Panc1 (cell line): Measurements from ENCODE around the gene AURKAIP1. TPM values are rescaled to one million over a fixed set of nuclear protein-coding genes. Genes with fewer than 3 reads are reported as not detected.

ENCODE experiments used
- ATAC-seq: fragments of 200-7000 bp; cut with Tn5 transposase; 2 replicates; pipeline ENCODE4 v1.9.1; 2020; ENCODE audit warnings: mild to moderate bottlenecking, moderate library complexity
- BruUV-seq: library from RNA; stranded (reverse); fragments of 400-500 nt; replicated peaks from 2 replicates; lab custom pipeline; 2021; lab: Mats Ljungman, UMichigan
- CTCF ChIA-PET: fragments of 300-600 bp; sonication (Branson Sonifier 250); formaldehyde crosslinking; loops from one replicate; lab custom pipeline; 2022; ENCODE audit warnings: antibody characterized with exemption; lab: Charles Lee
- POLR2A ChIA-PET: fragments of 300-600 bp; sonication (Branson Sonifier 250); formaldehyde crosslinking; loops from one replicate; lab custom pipeline; 2022; ENCODE audit warnings: antibody characterized with exemption; lab: Charles Lee
- DNase-seq: peaks from one replicate; pipeline ENCODE4 v3.0.0-alpha.2; 2010; ENCODE audit warnings: low read depth, low spot score
- H3K27ac ChIP-seq: 2 replicates; pipeline ENCODE4 v1.5.1; 2011; ENCODE audit warnings: mild to moderate bottlenecking, low read length, inconsistent platforms
- H3K27me3 ChIP-seq: fragments of 200-500 bp; sonication (Bioruptor generic); 2 replicates; pipeline ENCODE4 v1.6.0; 2014; ENCODE audit warnings: low read length, inconsistent platforms; ENCODE audit not compliant: control insufficient read depth, insufficient read depth
- H3K36me3 ChIP-seq: fragments of 200-500 bp; sonication (Bioruptor generic); 2 replicates; pipeline ENCODE4 v1.5.1; 2014; ENCODE audit warnings: inconsistent platforms, mild to moderate bottlenecking, low read length, moderate library complexity; ENCODE audit not compliant: control insufficient read depth, insufficient read depth
- H3K4me1 ChIP-seq: 2 replicates; pipeline ENCODE4 v1.5.1; 2011; ENCODE audit warnings: inconsistent platforms, mild to moderate bottlenecking, low read length, moderate library complexity; ENCODE audit not compliant: control insufficient read depth, insufficient read depth
- H3K4me3 ChIP-seq, 2 experiments: 2 replicates each; pipeline ENCODE4 v1.5.1; 2011 to 2012; ENCODE audit warnings: low read depth in 2 of 2, low read length in 2 of 2, mild to moderate bottlenecking in 2 of 2, inconsistent platforms in 1 of 2, moderate library complexity in 1 of 2
- H3K9me3 ChIP-seq: fragments of 200-500 bp; sonication (Bioruptor generic); 2 replicates; pipeline ENCODE4 v1.5.1; 2014; ENCODE audit warnings: low read depth, mild to moderate bottlenecking, inconsistent platforms, low read length, moderate library complexity; ENCODE audit not compliant: control insufficient read depth, insufficient read depth
- POLR2AphosphoS5 ChIP-seq: IDR thresholded peaks from 2 replicates; pipeline ENCODE4 v1.6.1; 2012; ENCODE audit warnings: mild to moderate bottlenecking, low read depth, low read length, moderate library complexity
- REST ChIP-seq, 2 experiments: IDR thresholded peaks; 2 replicates each; pipeline ENCODE4 v1.6.1; 2011 to 2012; ENCODE audit warnings: low read depth in 2 of 2, control low read depth in 1 of 2, low read length in 1 of 2, mild to moderate bottlenecking in 1 of 2, moderate library complexity in 1 of 2; ENCODE audit not compliant: insufficient read depth in 1 of 2
- SIN3A ChIP-seq: IDR thresholded peaks from 2 replicates; pipeline ENCODE4 v1.6.1; 2012; ENCODE audit warnings: low read depth, mild to moderate bottlenecking, low read length, moderate library complexity, borderline replicate concordance; ENCODE audit not compliant: insufficient read depth
- TCF7L2 ChIP-seq: IDR thresholded peaks from 2 replicates; pipeline ENCODE4 v1.6.1; 2011; ENCODE audit warnings: mild to moderate bottlenecking, low read depth, low read length, inconsistent platforms
- in situ Hi-C: cut with HindIII; loops from 2 replicates; pipeline ENCODE4 v1.10.0; 2016; ENCODE audit warnings: low sequenced_read_pairs, low pct_unique_long_range_greater_than_20kb
- intact Hi-C: fragments of 100-400 bp; cut with micrococcal nuclease; formaldehyde crosslinking; loops from one replicate; pipeline ENCODE4 v1.10.0; 2022; ENCODE audit not compliant: unreplicated experiment
- total RNA-seq: library from RNA; stranded (reverse); gene quantifications from one replicate; pipeline ENCODE4 v1.2.1, GENCODE V29; 2021; ENCODE audit not compliant: unreplicated experiment
- TF ChIP-seq, protein P1 (sequence below): fragments of 450-650 bp; IDR thresholded peaks from 2 replicates; pipeline ENCODE4 v1.5.1; 2017; ENCODE audit warnings: mild to moderate bottlenecking

The AURKAIP1 gene
- total RNA-seq, 1 experiment from 2014 or later, result 335 TPM

GRCh38 chr1:1399872-1400575 is 25.0 kb upstream of the AURKAIP1 start:
- no TSS peak for BruUV-seq
- TF ChIP-seq, protein P1, sequence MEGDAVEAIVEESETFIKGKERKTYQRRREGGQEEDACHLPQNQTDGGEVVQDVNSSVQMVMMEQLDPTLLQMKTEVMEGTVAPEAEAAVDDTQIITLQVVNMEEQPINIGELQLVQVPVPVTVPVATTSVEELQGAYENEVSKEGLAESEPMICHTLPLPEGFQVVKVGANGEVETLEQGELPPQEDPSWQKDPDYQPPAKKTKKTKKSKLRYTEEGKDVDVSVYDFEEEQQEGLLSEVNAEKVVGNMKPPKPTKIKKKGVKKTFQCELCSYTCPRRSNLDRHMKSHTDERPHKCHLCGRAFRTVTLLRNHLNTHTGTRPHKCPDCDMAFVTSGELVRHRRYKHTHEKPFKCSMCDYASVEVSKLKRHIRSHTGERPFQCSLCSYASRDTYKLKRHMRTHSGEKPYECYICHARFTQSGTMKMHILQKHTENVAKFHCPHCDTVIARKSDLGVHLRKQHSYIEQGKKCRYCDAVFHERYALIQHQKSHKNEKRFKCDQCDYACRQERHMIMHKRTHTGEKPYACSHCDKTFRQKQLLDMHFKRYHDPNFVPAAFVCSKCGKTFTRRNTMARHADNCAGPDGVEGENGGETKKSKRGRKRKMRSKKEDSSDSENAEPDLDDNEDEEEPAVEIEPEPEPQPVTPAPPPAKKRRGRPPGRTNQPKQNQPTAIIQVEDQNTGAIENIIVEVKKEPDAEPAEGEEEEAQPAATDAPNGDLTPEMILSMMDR, result no peak
- TF ChIP-seq POLR2AphosphoS5, result peak; percentile 28
- Histone ChIP-seq H3K27ac (peak overlapping the region; percentile 98), H3K4me1 (peaks cover 47% of the 10 kb centered on the region), H3K27me3 (no peaks in the 10 kb centered on the region), H3K36me3 (peaks cover 7% of the 10 kb centered on the region), H3K9me3 (no peaks in the 10 kb centered on the region), H3K4me3 (peak overlapping the region; percentile 93 to 94)
- in situ Hi-C loops, result no loop called here
- ChIA-PET CTCF (no interaction called here), POLR2A (interaction anchor here (0.6 kb wide), 1 partner anchor 103 kb away, joined by 5 read pairs; no protein-coding TSS in a partner anchor)
- ATAC-seq, result peak; percentile 0
- intact Hi-C loops, result loop anchor here (5.0 kb wide), 1 partner anchor 37 kb away; the partner anchor contains the start of gene VWA1
- no peak for DNase-seq

DNA sequence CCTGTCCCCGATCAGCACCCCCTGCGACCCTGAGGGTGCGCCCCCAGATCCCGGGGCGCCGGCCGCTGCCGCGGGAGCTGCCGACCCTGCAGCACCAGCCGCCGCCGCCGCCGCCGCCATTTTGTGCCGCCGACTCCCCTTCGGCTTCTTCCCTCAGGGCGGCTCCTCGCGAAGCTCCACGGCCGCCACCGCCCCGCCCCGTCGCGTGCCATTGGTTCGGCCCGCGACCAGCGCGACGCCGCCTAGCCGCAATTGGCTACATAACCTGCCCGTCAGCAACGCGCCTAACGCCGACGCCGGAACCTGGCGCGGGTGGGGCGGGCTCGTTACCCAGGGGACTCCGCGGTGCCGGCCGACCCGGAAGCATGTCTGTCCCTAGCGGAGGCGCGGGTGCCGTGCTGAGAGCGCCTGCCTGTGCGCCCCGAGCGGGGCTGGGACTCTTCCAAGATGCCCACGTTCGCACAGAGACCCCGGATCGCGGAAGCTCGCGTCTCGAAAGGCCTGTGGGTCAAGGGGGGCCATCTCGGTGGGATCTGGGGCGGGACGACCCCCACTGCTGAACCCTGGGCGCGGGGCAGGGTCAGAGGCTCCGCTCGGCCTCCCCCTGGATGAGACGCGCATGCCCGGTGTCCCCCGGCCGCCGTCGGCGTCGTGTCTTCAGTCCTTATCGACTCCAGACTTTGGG is 24.3 kb upstream of the AURKAIP1 start, which contains the start of gene CCNL2:
TSS of gene CCNL2 (minus strand) at position 149 of the 685 bp plus-strand sequence. CDS start at position 120, 29 bp downstream.
- in situ Hi-C loops, result no loop called here
- BruUV-seq, result no TSS peak
- ChIA-PET CTCF (interaction anchor here (0.6 to 0.9 kb wide), 2 partner anchors 32 to 76 kb away, joined by 4 read pairs; no protein-coding TSS in a partner anchor), POLR2A (interaction anchor here (0.6 to 0.9 kb wide), 3 partner anchors 15 to 94 kb away, joined by 3 to 6 read pairs (median 3); partner anchors contain the start of gene AURKAIP1)
- peaks cover 7% of the 10 kb centered on the region for H3K36me3 ChIP-seq
- H3K4me3 ChIP-seq, result peak within 1 kb of the TSS; percentile 93 to 100
- H3K27me3 ChIP-seq, result no peaks in the 10 kb centered on the region
- intact Hi-C loops, result no loop called here
- ATAC-seq (peak; percentile 89), DNase-seq (peak; percentile 82)
- H3K4me1 ChIP-seq, result peaks cover 47% of the 10 kb centered on the region
- peak within 1 kb of the TSS; percentile 98 for H3K27ac ChIP-seq
- TF ChIP-seq SIN3A (no peak), POLR2AphosphoS5 (peak; percentile 76), TCF7L2 (no peak; the same call in 1 of the 2 replicates), REST (IDR thresholded peaks at IDR 0.05; ENCODE audit: insufficient read depth in 1 of 2, low read depth in 2 of 2, low read length in 1 of 2) (no peak)
- TF ChIP-seq, protein P1, result no peak
- H3K9me3 ChIP-seq, result no peaks in the 10 kb centered on the region
